ENCODE results near the gene UNC80. TPM values are rescaled to one million over a fixed set of nuclear protein-coding genes. Genes with fewer than 3 reads are reported as not detected.

UNC80 gene
- total RNA-seq, 1 experiment from 2014 or later = not detected

DNA sequence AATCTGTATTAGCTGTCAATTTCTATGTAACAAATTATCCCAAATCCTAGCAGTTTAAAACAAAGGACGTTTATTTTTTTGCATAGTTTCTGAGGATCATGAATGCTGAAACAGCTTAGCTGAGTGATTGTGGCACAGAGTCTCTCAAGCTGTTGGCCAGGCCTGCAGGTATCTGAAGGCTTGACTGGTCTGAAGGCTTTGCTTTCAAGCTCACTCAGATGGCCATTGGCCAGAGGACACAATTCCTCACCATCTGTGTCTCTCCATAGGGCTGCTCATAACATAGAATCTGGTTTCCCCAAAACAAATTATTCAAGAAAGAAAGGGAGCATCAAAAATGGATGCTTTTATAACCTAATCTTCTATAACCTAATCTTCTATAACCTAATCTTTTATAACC, 33.7 kb downstream of the UNC80 start:
- Histone ChIP-seq H3K27ac (ENCODE audit: low read length) (no peak overlapping the region), H3K4me1 (ENCODE audit: insufficient read depth, low read length) (no peaks in the 10 kb centered on the region), H3F3A (ENCODE audit: low read length, unreplicated experiment) (no peaks in the 10 kb centered on the region), H4K20me1 (ENCODE audit: low read length) (no peaks in the 10 kb centered on the region), H3K4me3 (ENCODE audit: low read length) (no peak overlapping the region), H2AFZ (ENCODE audit: low read length) (no peak overlapping the region), H3K9me3 (ENCODE audit: low read length) (no peaks in the 10 kb centered on the region), H3K79me2 (ENCODE audit: low read length) (no peaks in the 10 kb centered on the region), H3K9ac (ENCODE audit: low read length) (no peak overlapping the region), H3K4me2 (ENCODE audit: low read length) (no peak overlapping the region), H3K9me2 (replicated peaks; ENCODE audit: low read length) (no peaks in the 10 kb centered on the region), H3K36me3 (ENCODE audit: low read depth, low read length) (no peaks in the 10 kb centered on the region), H3K27me3 (ENCODE audit: low read length) (0 out of 2 replicates have a peak, but pooled peaks cover 3% of the 10 kb centered on the region)
- ChIA-PET CTCF (no interaction called here), POLR2A (ENCODE audit: unreplicated experiment) (no interaction called here)
- TF ChIP-seq EZH2phosphoT487 (IDR thresholded peaks at IDR 0.05; ENCODE audit: borderline replicate concordance, low read length) (no peak), EZH2 (IDR thresholded peaks at IDR 0.05; ENCODE audit: low read length, unreplicated experiment) (no peak)
- TF ChIP-seq, protein P1, sequence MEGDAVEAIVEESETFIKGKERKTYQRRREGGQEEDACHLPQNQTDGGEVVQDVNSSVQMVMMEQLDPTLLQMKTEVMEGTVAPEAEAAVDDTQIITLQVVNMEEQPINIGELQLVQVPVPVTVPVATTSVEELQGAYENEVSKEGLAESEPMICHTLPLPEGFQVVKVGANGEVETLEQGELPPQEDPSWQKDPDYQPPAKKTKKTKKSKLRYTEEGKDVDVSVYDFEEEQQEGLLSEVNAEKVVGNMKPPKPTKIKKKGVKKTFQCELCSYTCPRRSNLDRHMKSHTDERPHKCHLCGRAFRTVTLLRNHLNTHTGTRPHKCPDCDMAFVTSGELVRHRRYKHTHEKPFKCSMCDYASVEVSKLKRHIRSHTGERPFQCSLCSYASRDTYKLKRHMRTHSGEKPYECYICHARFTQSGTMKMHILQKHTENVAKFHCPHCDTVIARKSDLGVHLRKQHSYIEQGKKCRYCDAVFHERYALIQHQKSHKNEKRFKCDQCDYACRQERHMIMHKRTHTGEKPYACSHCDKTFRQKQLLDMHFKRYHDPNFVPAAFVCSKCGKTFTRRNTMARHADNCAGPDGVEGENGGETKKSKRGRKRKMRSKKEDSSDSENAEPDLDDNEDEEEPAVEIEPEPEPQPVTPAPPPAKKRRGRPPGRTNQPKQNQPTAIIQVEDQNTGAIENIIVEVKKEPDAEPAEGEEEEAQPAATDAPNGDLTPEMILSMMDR (conservative IDR thresholded peaks at IDR 0.05; ENCODE audit: low read depth, low read length) = no peak
- BruUV-seq (replicated peaks) = no TSS peak
- intact Hi-C loops (cut with micrococcal nuclease) = no loop called here
- no peak for ATAC-seq
- no peak for DNase-seq

DNA sequence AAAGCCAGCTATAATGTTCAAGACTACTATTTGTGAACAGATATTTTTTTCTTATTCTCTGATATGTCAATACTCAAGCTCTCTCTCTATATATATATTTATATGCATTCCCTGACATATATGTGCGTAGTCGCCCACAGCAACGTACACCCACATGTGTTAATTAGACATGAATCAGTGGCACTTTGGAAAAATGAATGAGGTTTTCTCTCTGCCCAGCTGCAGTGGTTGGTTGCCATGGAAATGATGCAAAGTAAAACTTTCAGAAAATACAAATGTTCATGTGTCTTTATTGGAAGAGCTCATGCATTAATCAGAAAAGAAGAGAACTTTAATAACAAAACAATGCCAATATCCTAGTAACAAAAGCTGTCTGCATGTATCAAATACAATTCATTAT, 34.7 kb downstream of the UNC80 start:
- CTCF ChIA-PET = no interaction called here
- H3K79me2 ChIP-seq (ENCODE audit: low read length) = no peaks in the 10 kb centered on the region
- no peak overlapping the region for H3K4me2 ChIP-seq (ENCODE audit: low read length)
- POLR2A ChIA-PET (ENCODE audit: unreplicated experiment) = no interaction called here
- BruUV-seq (replicated peaks) = no TSS peak
- intact Hi-C loops (cut with micrococcal nuclease) = no loop called here
- no peak overlapping the region for H3K9ac ChIP-seq (ENCODE audit: low read length)
- H3K9me3 ChIP-seq (ENCODE audit: low read length) = no peaks in the 10 kb centered on the region
- no peaks in the 10 kb centered on the region for H3K4me1 ChIP-seq (ENCODE audit: insufficient read depth, low read length)
- H2AFZ ChIP-seq (ENCODE audit: low read length) = no peak overlapping the region
- no peaks in the 10 kb centered on the region for H3K9me2 ChIP-seq (replicated peaks; ENCODE audit: low read length)
- no peaks in the 10 kb centered on the region for H3F3A ChIP-seq (ENCODE audit: low read length, unreplicated experiment)
- no peak for TF ChIP-seq EZH2 (IDR thresholded peaks at IDR 0.05; ENCODE audit: low read length, unreplicated experiment)
- no peak for TF ChIP-seq EZH2phosphoT487 (IDR thresholded peaks at IDR 0.05; ENCODE audit: borderline replicate concordance, low read length)
- TF ChIP-seq, protein P1 (conservative IDR thresholded peaks at IDR 0.05; ENCODE audit: low read depth, low read length) = no peak
- DNase-seq = no peak
- no peak overlapping the region for H3K27ac ChIP-seq (ENCODE audit: low read length)
- ATAC-seq = no peak
- H4K20me1 ChIP-seq (ENCODE audit: low read length) = no peaks in the 10 kb centered on the region
- H3K27me3 ChIP-seq (ENCODE audit: low read length) = 0 out of 2 replicates have a peak, but pooled peaks cover 3% of the 10 kb centered on the region
- H3K36me3 ChIP-seq (ENCODE audit: low read depth, low read length) = no peaks in the 10 kb centered on the region
- no peak overlapping the region for H3K4me3 ChIP-seq (ENCODE audit: low read length)

GRCh38 chr2:209808521-209808920, 36.9 kb downstream of the UNC80 start:
- POLR2A ChIA-PET (ENCODE audit: unreplicated experiment) = no interaction called here
- H3K27ac ChIP-seq (ENCODE audit: low read length) = no peak overlapping the region

More at GRCh38 chr2:209808521-209808920, 36.9 kb downstream of the UNC80 start:
- CTCF ChIA-PET = no interaction called here
- Histone ChIP-seq H3K79me2 (ENCODE audit: low read length) (no peaks in the 10 kb centered on the region), H3K9me3 (ENCODE audit: low read length) (no peaks in the 10 kb centered on the region), H3K9me2 (replicated peaks; ENCODE audit: low read length) (no peaks in the 10 kb centered on the region), H3K9ac (ENCODE audit: low read length) (no peak overlapping the region), H2AFZ (ENCODE audit: low read length) (no peak overlapping the region), H3K36me3 (ENCODE audit: low read depth, low read length) (no peaks in the 10 kb centered on the region), H3K27me3 (ENCODE audit: low read length) (0 out of 2 replicates have a peak, but pooled peaks cover 7% of the 10 kb centered on the region), H3K4me1 (ENCODE audit: insufficient read depth, low read length) (no peaks in the 10 kb centered on the region), H3K4me3 (ENCODE audit: low read length) (no peak overlapping the region), H3K4me2 (ENCODE audit: low read length) (no peak overlapping the region), H3F3A (ENCODE audit: low read length, unreplicated experiment) (no peaks in the 10 kb centered on the region), H4K20me1 (ENCODE audit: low read length) (no peaks in the 10 kb centered on the region)
- no TSS peak for BruUV-seq (replicated peaks)
- TF ChIP-seq EZH2 (IDR thresholded peaks at IDR 0.05; ENCODE audit: low read length, unreplicated experiment) (no peak), EZH2phosphoT487 (IDR thresholded peaks at IDR 0.05; ENCODE audit: borderline replicate concordance, low read length) (no peak)
- TF ChIP-seq, protein P1 (conservative IDR thresholded peaks at IDR 0.05; ENCODE audit: low read depth, low read length) = no peak
- intact Hi-C loops (cut with micrococcal nuclease) = no loop called here
- no peak for DNase-seq
- no peak for ATAC-seq
